DOHH2 (cell line): ENCODE measurements around the gene POTEF.
"Not testable (repeated sequence)": the region's sequence is repeated elsewhere in the genome, so short reads cannot be mapped to it uniquely, and the experiment has no call there.

Experiments
- CTCF ChIP-seq: fragments of 200-600 bp; sonication (generic); IDR thresholded peaks from one replicate; pipeline ENCODE4 v1.5.1; 2014; ENCODE audit warnings: antibody characterized with exemption, mild to moderate bottlenecking, low read depth, low read length; ENCODE audit not compliant: poor library complexity, severe bottlenecking
- EZH2phosphoT487 ChIP-seq: fragments of 200-600 bp; sonication (generic); IDR thresholded peaks from 2 replicates; pipeline ENCODE4 v1.6.1; 2017; ENCODE audit warnings: borderline replicate concordance, mild to moderate bottlenecking, antibody characterized with exemption, low read length, moderate library complexity, mixed read lengths

- TF ChIP-seq CTCF, EZH2phosphoT487: not testable (repeated sequence)
These were observed 9.8 kb upstream of the POTEF start for GRCh38 chr2:130138841-130139251.
